Gastroesophageal sphincter (tissue), 4 donors: ENCODE data around the gene PARD3. TPM values are rescaled to one million over a fixed set of nuclear protein-coding genes. Genes with fewer than 3 reads are reported as not detected.

Source experiments
- ATAC-seq: fragments of 150-250 bp; one replicate; pipeline ENCODE4 v1.9.1; 2016; ENCODE audit warnings: mild to moderate bottlenecking, moderate library complexity
- H3K27ac ChIP-seq, 4 donors: fragments of 200-600 bp; sonication (generic) in 3 of 4; 1 replicate in 3 of 4; 2 replicates in 1 of 4; pipeline ENCODE4 v1.5.1; 2016 to 2019
- H3K27me3 ChIP-seq: fragments of 200-600 bp; sonication (generic); one replicate; pipeline ENCODE4 v1.5.1; 2019
- H3K36me3 ChIP-seq, 2 donors: fragments of 200-600 bp; sonication (generic); one replicate each; pipeline ENCODE4 v1.5.1; 2019; ENCODE audit warnings: control low read depth in 1 of 2
- H3K4me1 ChIP-seq, 3 donors: fragments of 200-600 bp; sonication (generic); 1 replicate in 2 of 3; 2 replicates in 1 of 3; pipeline ENCODE4 v1.5.1; 2016 to 2019; ENCODE audit warnings: control low read depth in 2 of 3
- H3K4me3 ChIP-seq, 2 donors: fragments of 200-600 bp; sonication (generic); one replicate each; pipeline ENCODE4 v1.5.1; 2019; ENCODE audit warnings: mild to moderate bottlenecking in 1 of 2, moderate library complexity in 1 of 2
- H3K9me3 ChIP-seq, 3 donors: fragments of 200-600 bp; sonication (generic); one replicate each; pipeline ENCODE4 v1.5.1; 2017 to 2019; ENCODE audit warnings: control low read depth in 2 of 3
- EP300 ChIP-seq: sonication (generic); formaldehyde crosslinking; IDR thresholded peaks from one replicate; pipeline ENCODE4 v1.6.1; 2017; ENCODE audit warnings: antibody characterized with exemption, mild to moderate bottlenecking
- POLR2A ChIP-seq, 2 donors: fragments of 450-650 bp; IDR thresholded peaks; one replicate each; pipeline ENCODE4 v1.6.1; 2017; ENCODE audit warnings: antibody characterized with exemption in 2 of 2, mild to moderate bottlenecking in 2 of 2, moderate library complexity in 1 of 2
- POLR2AphosphoS5 ChIP-seq: sonication (generic); formaldehyde crosslinking; IDR thresholded peaks from one replicate; pipeline ENCODE4 v1.6.1; 2017; ENCODE audit warnings: antibody characterized with exemption
- WGBS, 2 donors: methylation state at CpG; one replicate each; pipeline ENCODE4 v1.1.5; 2018; ENCODE audit warnings: low coverage in 1 of 2; 5-methylcytosine and 5-hydroxymethylcytosine counted together
- total RNA-seq, 4 donors: library from RNA; depleted of rRNA; stranded (reverse); fragments of >200 nt; gene quantifications; one replicate each; pipeline ENCODE4 v1.1.0, GENCODE V29; 2016
- TF ChIP-seq, protein P1 (sequence below), 4 experiments: fragments of 200-600 bp in 2 of 4; fragments of 450-650 bp in 2 of 4; sonication (generic) in 1 of 4; IDR thresholded peaks; one replicate each; pipeline ENCODE4 v1.5.1; 2017 to 2019; ENCODE audit warnings: antibody characterized with exemption in 4 of 4, mild to moderate bottlenecking in 2 of 4, moderate library complexity in 2 of 4

The PARD3 gene
- total RNA-seq, 4 donors from 2014 or later = 101 to 127 (median 115) TPM

DNA sequence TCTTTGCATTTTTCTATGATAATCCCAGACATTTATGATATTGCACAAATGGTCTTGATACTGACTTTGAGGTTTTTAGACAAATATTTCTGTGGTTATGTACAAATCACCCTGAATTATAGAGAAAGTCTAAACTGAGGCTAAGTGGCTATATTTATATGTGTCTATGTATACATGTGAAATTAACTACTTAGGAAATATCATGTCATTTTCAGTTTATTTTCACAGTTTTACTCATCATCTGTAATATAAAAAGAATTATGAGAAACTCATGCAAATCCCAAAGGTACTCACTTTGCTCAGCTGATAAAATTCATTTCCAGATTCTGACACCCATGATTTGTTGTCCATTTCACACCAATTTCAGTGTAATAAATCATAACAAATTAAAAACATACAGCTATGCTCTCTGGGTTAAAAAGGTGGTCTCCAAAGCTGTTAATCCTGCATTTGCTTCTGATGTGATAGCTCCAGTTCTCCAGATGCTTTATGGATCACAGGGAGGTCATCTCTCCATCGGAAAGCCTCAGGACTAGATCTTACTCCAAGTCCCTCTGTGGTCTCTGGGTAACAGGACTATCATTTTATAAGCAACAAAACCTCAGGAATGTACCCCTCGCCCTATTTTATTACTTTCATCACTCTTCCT lies 673.9 kb downstream of the PARD3 start:
- WGBS, 2 donors = 65% methylated on average over 2 of the region's 2 CpGs; no CpG with 5 or more reads in 1 of the 2 donors
- H3K4me3 ChIP-seq = no peak overlapping the region
- H3K27me3 ChIP-seq = no peaks in the 10 kb centered on the region
- no peaks in the 10 kb centered on the region for H3K36me3 ChIP-seq
- H3K27ac ChIP-seq = no peak overlapping the region
- ATAC-seq = no peak
- H3K4me1 ChIP-seq = no peaks in the 10 kb centered on the region
- H3K9me3 ChIP-seq = no peaks in the 10 kb centered on the region
- TF ChIP-seq POLR2AphosphoS5 = no peak
- TF ChIP-seq, protein P1, sequence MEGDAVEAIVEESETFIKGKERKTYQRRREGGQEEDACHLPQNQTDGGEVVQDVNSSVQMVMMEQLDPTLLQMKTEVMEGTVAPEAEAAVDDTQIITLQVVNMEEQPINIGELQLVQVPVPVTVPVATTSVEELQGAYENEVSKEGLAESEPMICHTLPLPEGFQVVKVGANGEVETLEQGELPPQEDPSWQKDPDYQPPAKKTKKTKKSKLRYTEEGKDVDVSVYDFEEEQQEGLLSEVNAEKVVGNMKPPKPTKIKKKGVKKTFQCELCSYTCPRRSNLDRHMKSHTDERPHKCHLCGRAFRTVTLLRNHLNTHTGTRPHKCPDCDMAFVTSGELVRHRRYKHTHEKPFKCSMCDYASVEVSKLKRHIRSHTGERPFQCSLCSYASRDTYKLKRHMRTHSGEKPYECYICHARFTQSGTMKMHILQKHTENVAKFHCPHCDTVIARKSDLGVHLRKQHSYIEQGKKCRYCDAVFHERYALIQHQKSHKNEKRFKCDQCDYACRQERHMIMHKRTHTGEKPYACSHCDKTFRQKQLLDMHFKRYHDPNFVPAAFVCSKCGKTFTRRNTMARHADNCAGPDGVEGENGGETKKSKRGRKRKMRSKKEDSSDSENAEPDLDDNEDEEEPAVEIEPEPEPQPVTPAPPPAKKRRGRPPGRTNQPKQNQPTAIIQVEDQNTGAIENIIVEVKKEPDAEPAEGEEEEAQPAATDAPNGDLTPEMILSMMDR (IDR thresholded peaks at IDR 0.05) = no peak

DNA sequence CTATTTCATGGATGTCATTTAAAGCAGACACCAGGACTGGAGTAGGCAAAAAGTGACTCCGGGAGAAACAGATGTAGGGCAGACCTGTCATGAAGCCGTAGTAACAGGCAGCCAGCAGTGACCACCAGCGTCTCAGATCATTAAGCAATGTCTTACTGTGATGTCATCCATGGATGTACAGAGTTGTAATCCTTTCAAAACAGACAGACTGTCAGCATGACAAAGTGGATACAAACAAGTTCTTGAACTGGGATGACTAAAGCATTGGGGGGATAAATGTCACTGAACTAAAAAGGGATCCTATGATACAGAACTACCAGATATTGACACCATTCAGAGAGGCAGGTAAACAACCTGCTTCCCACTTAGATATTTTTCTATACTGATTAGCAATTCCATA lies 675.5 kb downstream of the PARD3 start:
- no peak overlapping the region for H3K4me3 ChIP-seq
- 76 to 82% methylated on average over 3 of the region's 3 CpGs for WGBS, 2 donors

GRCh38 chr10:34137955-34138354 lies 677.1 kb downstream of the PARD3 start:
- Histone ChIP-seq H3K27me3 (no peaks in the 10 kb centered on the region), H3K9me3 (no peaks in the 10 kb centered on the region), H3K36me3 (no peaks in the 10 kb centered on the region), H3K4me3 (no peak overlapping the region), H3K27ac (no peak overlapping the region), H3K4me1 (no peaks in the 10 kb centered on the region)
- WGBS, 2 donors = 90 to 96% methylated on average over 2 of the region's 2 CpGs
- no peak for TF ChIP-seq POLR2A (IDR thresholded peaks at IDR 0.05)
- TF ChIP-seq EP300 = no peak
- no peak for TF ChIP-seq POLR2AphosphoS5
- TF ChIP-seq, protein P1 (IDR thresholded peaks at IDR 0.05) = no peak
- no peak for ATAC-seq

More for the DNA sequence above, 675.5 kb downstream of the PARD3 start:
- H3K4me1 ChIP-seq = no peaks in the 10 kb centered on the region
- no peaks in the 10 kb centered on the region for H3K9me3 ChIP-seq
- TF ChIP-seq POLR2AphosphoS5 (no peak), EP300 (no peak), POLR2A (IDR thresholded peaks at IDR 0.05) (no peak)
- TF ChIP-seq, protein P1 (IDR thresholded peaks at IDR 0.05) = no peak
- no peaks in the 10 kb centered on the region for H3K36me3 ChIP-seq
- no peak overlapping the region for H3K27ac ChIP-seq
- no peak for ATAC-seq
- no peaks in the 10 kb centered on the region for H3K27me3 ChIP-seq

- Histone ChIP-seq H3K9me3 (no peaks in the 10 kb centered on the region), H3K36me3 (no peaks in the 10 kb centered on the region), H3K27me3 (no peaks in the 10 kb centered on the region), H3K4me1 (peaks cover 0 to 6% (median 0%) of the 10 kb centered on the region in 3 donors), H3K27ac (no peak overlapping the region), H3K4me3 (no peak overlapping the region)
- whole genome bisulfite sequencing, 2 donors = 94 to 98% methylated on average over 3 to 4 of the region's 7 CpGs
- no peak for ATAC-seq
- TF ChIP-seq EP300 = no peak
- TF ChIP-seq POLR2A (IDR thresholded peaks at IDR 0.05) = no peak
- TF ChIP-seq, protein P1 (IDR thresholded peaks at IDR 0.05) = no peak
- no peak for TF ChIP-seq POLR2AphosphoS5
Observed at GRCh38 chr10:34137201-34137600, 677.9 kb downstream of the PARD3 start.

DNA sequence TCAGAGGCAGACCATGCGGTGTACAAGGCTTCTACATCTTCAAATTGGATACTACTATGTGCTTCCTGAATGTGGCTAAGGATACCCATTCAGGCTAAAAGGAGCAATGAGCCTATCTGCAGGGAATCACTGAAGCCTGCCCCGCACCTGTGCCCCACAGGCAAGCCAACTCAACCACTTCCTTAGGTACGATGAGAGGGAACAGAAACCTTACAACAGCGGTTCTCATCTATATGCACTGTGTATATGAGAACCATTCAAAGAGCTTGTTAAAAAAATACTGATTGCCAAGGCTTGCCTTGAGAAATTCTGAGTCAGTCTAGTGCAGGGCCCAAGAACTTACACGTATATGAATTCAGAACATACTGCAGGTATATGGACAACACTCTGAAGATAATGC lies 679.6 kb downstream of the PARD3 start:
- Histone ChIP-seq H3K4me1 (peaks cover 0 to 11% (median 0%) of the 10 kb centered on the region in 3 donors), H3K36me3 (peaks cover 0 to 10% of the 10 kb centered on the region in 2 donors), H3K4me3 (no peak overlapping the region), H3K9me3 (no peaks in the 10 kb centered on the region), H3K27me3 (no peaks in the 10 kb centered on the region), H3K27ac (no peak overlapping the region)
- no peak for ATAC-seq
- TF ChIP-seq EP300 (no peak), POLR2A (IDR thresholded peaks at IDR 0.05) (no peak), POLR2AphosphoS5 (no peak)
- TF ChIP-seq, protein P1 (IDR thresholded peaks at IDR 0.05) = no peak
- 97 to 100% methylated on average over 2 of the region's 5 CpGs for WGBS, 2 donors
